Activated CD8-positive, alpha-beta memory T cell treated with anti-CD3 and anti-CD28 coated beads for 1 hour (primary cell): ENCODE results near the gene WDR5.

Source experiments
- DNase-seq, 2 donors: peaks; one replicate each; pipeline ENCODE4 v3.0.0-alpha.2; 2020; ENCODE audit warnings: low read depth in 1 of 2; ENCODE audit errors: extremely low read depth in 1 of 2

The WDR5 gene

GRCh38 chr9:134172198-134173126 is 36.6 kb downstream of the WDR5 start:
- DNase-seq: no peak

- DNase-seq: no peak
These were observed 37.5 kb downstream of the WDR5 start for GRCh38 chr9:134173127-134174072.

- DNase-seq: no peak
These were observed 38.2 kb downstream of the WDR5 start for GRCh38 chr9:134174073-134174449.

- no peak for DNase-seq
These were observed 38.8 kb downstream of the WDR5 start for GRCh38 chr9:134174526-134175290.

- DNase-seq: no peak
These were observed 39.5 kb downstream of the WDR5 start for GRCh38 chr9:134175291-134175807.

GRCh38 chr9:134175808-134176598 is 40.1 kb downstream of the WDR5 start:
- DNase-seq: no peak

GRCh38 chr9:134176599-134176968 is 40.7 kb downstream of the WDR5 start:
- DNase-seq: no peak

- DNase-seq: no peak
These were observed 41.3 kb downstream of the WDR5 start for GRCh38 chr9:134177186-134177585.

GRCh38 chr9:134177624-134178393 is 41.9 kb downstream of the WDR5 start:
- no peak for DNase-seq

- DNase-seq: no peak
These were observed 42.5 kb downstream of the WDR5 start for GRCh38 chr9:134178394-134178767.

GRCh38 chr9:134178768-134179551 is 43.1 kb downstream of the WDR5 start:
- no peak for DNase-seq

- DNase-seq: no peak
These were observed 43.7 kb downstream of the WDR5 start for GRCh38 chr9:134179595-134179917.

GRCh38 chr9:134179918-134180785 is 44.3 kb downstream of the WDR5 start:
- no peak for DNase-seq

- DNase-seq: no peak
These were observed 45.1 kb downstream of the WDR5 start for GRCh38 chr9:134180786-134181647.

- DNase-seq: no peak
These were observed 45.8 kb downstream of the WDR5 start for GRCh38 chr9:134181648-134182034.

- no peak for DNase-seq
These were observed 46.7 kb downstream of the WDR5 start for GRCh38 chr9:134182554-134183085.
